IMR-90 (cell line): ENCODE results near the gene CNPPD1. TPM values are rescaled to one million over a fixed set of nuclear protein-coding genes. Genes with fewer than 3 reads are reported as not detected.

Experiments used
- ATAC-seq: fragments of 200-7000 bp; cut with Tn5 transposase; 2 replicates; pipeline ENCODE4 v1.9.1; 2020; ENCODE audit warnings: low read depth, mild to moderate bottlenecking, moderate library complexity
- BruUV-seq: library from RNA; stranded (reverse); fragments of 400-500 nt; replicated peaks from 2 replicates; lab custom pipeline; 2021; lab: Mats Ljungman, UMichigan
- CTCF ChIA-PET: fragments of 300-600 bp; formaldehyde crosslinking; extraction: SDS; loops from one replicate; lab custom pipeline; 2021; ENCODE audit warnings: antibody characterized with exemption; lab: Yijun Ruan, JAX
- POLR2A ChIA-PET: fragments of 300-600 bp; sonication (Branson Sonifier 250); formaldehyde crosslinking; loops from one replicate; lab custom pipeline; 2022; ENCODE audit warnings: antibody characterized with exemption; ENCODE audit not compliant: unreplicated experiment; lab: Charles Lee
- DNase-seq: peaks from one replicate; pipeline ENCODE4 v3.0.0; 2013
- H2AFZ ChIP-seq: replicated peaks from 2 replicates; pipeline ENCODE3; 2013; ENCODE audit warnings: low read length, mild to moderate bottlenecking; ENCODE audit not compliant: poor library complexity
- H2AK5ac ChIP-seq: 2 replicates; pipeline ENCODE4 v1.6.1; 2013; ENCODE audit warnings: low read depth, low read length, inconsistent platforms
- H2AK9ac ChIP-seq: replicated peaks from 2 replicates; pipeline ENCODE3; 2013; ENCODE audit warnings: mild to moderate bottlenecking, low read depth, low read length, moderate library complexity; ENCODE audit not compliant: poor library complexity
- H2BK120ac ChIP-seq: 2 replicates; pipeline ENCODE4 v1.6.1; 2013; ENCODE audit warnings: low read depth, low read length, inconsistent platforms
- H2BK15ac ChIP-seq: 3 replicates; pipeline ENCODE4 v1.6.1; 2013; ENCODE audit warnings: low read depth, low read length, inconsistent platforms
- H2BK20ac ChIP-seq: 2 replicates; pipeline ENCODE4 v1.6.1; 2013; ENCODE audit warnings: low read depth, mild to moderate bottlenecking, inconsistent platforms, low read length, moderate library complexity
- H2BK5ac ChIP-seq: 2 replicates; pipeline ENCODE4 v1.6.1; 2013; ENCODE audit warnings: mild to moderate bottlenecking, low read depth, low read length, inconsistent platforms; ENCODE audit not compliant: poor library complexity, severe bottlenecking
- H3K14ac ChIP-seq: replicated peaks from 2 replicates; pipeline ENCODE4 v1.6.1; 2013; ENCODE audit warnings: low read depth, low read length, inconsistent platforms
- H3K18ac ChIP-seq: 2 replicates; pipeline ENCODE4 v1.6.1; 2013; ENCODE audit warnings: low read depth, low read length, control low read depth
- H3K23ac ChIP-seq: 2 replicates; pipeline ENCODE4 v1.6.1; 2013; ENCODE audit warnings: low read depth, low read length, inconsistent platforms
- H3K27ac ChIP-seq: 2 replicates; pipeline ENCODE4 v1.5.1; 2013; ENCODE audit warnings: mild to moderate bottlenecking, control low read depth, low read length; ENCODE audit not compliant: insufficient read depth
- H3K27me3 ChIP-seq: 2 replicates; pipeline ENCODE4 v1.6.1; 2013; ENCODE audit warnings: low read length; ENCODE audit not compliant: control insufficient read depth, insufficient read depth
- H3K36me3 ChIP-seq: 2 replicates; pipeline ENCODE4 v1.6.1; 2013; ENCODE audit warnings: low read length, mixed read lengths; ENCODE audit not compliant: control insufficient read depth, insufficient read depth
- H3K4ac ChIP-seq: 2 replicates; pipeline ENCODE4 v1.6.1; 2013; ENCODE audit warnings: low read depth, low read length, inconsistent platforms
- H3K4me1 ChIP-seq: 2 replicates; pipeline ENCODE4 v1.6.1; 2013; ENCODE audit warnings: low read length, mixed read lengths; ENCODE audit not compliant: control insufficient read depth, insufficient read depth
- H3K4me2 ChIP-seq: 2 replicates; pipeline ENCODE4 v1.6.1; 2013; ENCODE audit warnings: low read depth, mild to moderate bottlenecking, control low read depth, low read length, moderate library complexity
- H3K4me3 ChIP-seq: 2 replicates; pipeline ENCODE4 v1.5.1; 2013; ENCODE audit warnings: low read depth, mild to moderate bottlenecking, control low read depth, low read length, moderate library complexity; ENCODE audit not compliant: insufficient read depth
- H3K56ac ChIP-seq: 2 replicates; pipeline ENCODE4 v1.6.1; 2013; ENCODE audit warnings: low read length, inconsistent platforms; ENCODE audit not compliant: insufficient read depth; ENCODE audit errors: extremely low read depth
- H3K79me1 ChIP-seq, 2 experiments: 2 replicates each; pipeline ENCODE4 v1.6.1; 2013; ENCODE audit warnings: low read length in 2 of 2, inconsistent platforms in 1 of 2, low read depth in 1 of 2
- H3K9ac ChIP-seq: 2 replicates; pipeline ENCODE4 v1.6.1; 2013; ENCODE audit warnings: low read depth, low read length, control low read depth
- H3K9me1 ChIP-seq: 2 replicates; pipeline ENCODE4 v1.6.1; 2013; ENCODE audit warnings: low read length, inconsistent platforms; ENCODE audit not compliant: insufficient read depth
- H3K9me3 ChIP-seq: 2 replicates; pipeline ENCODE4 v1.6.1; 2013; ENCODE audit warnings: low read length; ENCODE audit not compliant: control insufficient read depth, insufficient read depth
- H4K20me1 ChIP-seq: 2 replicates; pipeline ENCODE4 v1.6.1; 2013; ENCODE audit warnings: low read length, inconsistent platforms; ENCODE audit not compliant: insufficient read depth
- H4K5ac ChIP-seq: 2 replicates; pipeline ENCODE4 v1.6.1; 2013; ENCODE audit warnings: mild to moderate bottlenecking, low read depth, low read length, control low read depth
- H4K8ac ChIP-seq, 2 experiments: 2 replicates each; pipeline ENCODE4 v1.6.1; 2013; ENCODE audit warnings: low read depth in 2 of 2, low read length in 2 of 2, control low read depth in 1 of 2, inconsistent platforms in 1 of 2
- H4K91ac ChIP-seq: 2 replicates; pipeline ENCODE4 v1.6.1; 2013; ENCODE audit warnings: low read depth, low read length, inconsistent platforms; ENCODE audit not compliant: insufficient read depth
- ELK1 ChIP-seq: fragments of 150-350 bp; IDR thresholded peaks from 2 replicates; pipeline ENCODE4 v1.6.1; 2016; ENCODE audit warnings: low read depth, mild to moderate bottlenecking, low read length, moderate library complexity, borderline replicate concordance
- FOS ChIP-seq: fragments of 150-350 bp; IDR thresholded peaks from 2 replicates; pipeline ENCODE4 v1.6.1; 2016; ENCODE audit warnings: low read depth, low read length
- MAZ ChIP-seq: IDR thresholded peaks from 2 replicates; pipeline ENCODE4 v1.6.1; 2012; ENCODE audit warnings: low read depth, mild to moderate bottlenecking, low read length, improper control_type of control experiment, moderate library complexity, borderline replicate concordance
- NFE2L2 ChIP-seq: fragments of 150-350 bp; IDR thresholded peaks from 2 replicates; pipeline ENCODE4 v1.6.1; 2016; ENCODE audit warnings: low read depth, mild to moderate bottlenecking, low read length
- WGBS, 2 experiments: methylation state at CpG; one replicate each; pipeline versions ENCODE4 v1.1.5 to v1.1.7; 2013; ENCODE audit warnings: missing lambda C conversion rate in 2 of 2; ENCODE audit not compliant: insufficient read length in 1 of 2; ENCODE audit errors: extremely low coverage in 2 of 2; 5-methylcytosine and 5-hydroxymethylcytosine counted together
- dilution Hi-C: fragments of 300-500 bp; cut with HindIII; formaldehyde crosslinking; loops from one replicate; pipeline ENCODE4 v1.14.3; 2018; ENCODE audit warnings: low sequenced_read_pairs; ENCODE audit not compliant: unreplicated experiment
- in situ Hi-C: fragments of 300-500 bp; cut with MboI; formaldehyde crosslinking; loops from 3 replicates; pipeline ENCODE4 v1.14.3; 2019; ENCODE audit warnings: low sequenced_read_pairs, inconsistent platforms, mixed read lengths
- intact Hi-C: fragments of 100-400 bp; cut with micrococcal nuclease; formaldehyde crosslinking; loops from 2 replicates; pipeline ENCODE4 v1.10.0; 2022
- polyA plus RNA-seq, 3 experiments: library from polyadenylated mRNA; depleted of rRNA; stranded (reverse); fragments of >200 nt; gene quantifications; 2 replicates each; pipeline ENCODE4 v1.2.3, GENCODE V29; 2012; ENCODE audit warnings: low replicate concordance in 1 of 3
- total RNA-seq: library from RNA; depleted of rRNA; stranded (reverse); fragments of >200 nt; gene quantifications from 2 replicates; pipeline ENCODE4 v1.2.3, GENCODE V29; 2012

The CNPPD1 gene
- total and polyA plus RNA-seq, 2 of the 4 experiments (the other 2 are of a cell fraction), result 11.1 to 29.2 TPM

- H3K36me3 ChIP-seq, result peaks cover 20% of the 10 kb centered on the region
- no peak overlapping the region for H3K27ac ChIP-seq
- H2AK9ac ChIP-seq, result no peak overlapping the region
- in situ Hi-C loops, result loop anchor here (5.0 kb wide), 2 partner anchors 34 to 124 kb away; partner anchors contain the start of gene ZFAND2B
- H3K27me3 ChIP-seq, result no peaks in the 10 kb centered on the region
- no TSS peak for BruUV-seq
- no peak overlapping the region for H3K9ac ChIP-seq
- TF ChIP-seq FOS (no peak), MAZ (no peak), NFE2L2 (no peak), ELK1 (no peak)
- H3K4ac ChIP-seq, result no peak overlapping the region
- DNase-seq (no peak), ATAC-seq (no peak)
- H3K4me1 ChIP-seq, result peaks cover 5% of the 10 kb centered on the region; the same call in 1 of the 2 replicates
- H3K4me3 ChIP-seq, result no peak overlapping the region
- H3K9me3 ChIP-seq, result no peaks in the 10 kb centered on the region
- H3K23ac ChIP-seq, result no peak overlapping the region
- ChIA-PET POLR2A (no interaction called here), CTCF (interaction anchor here (1.5 kb wide), 1 partner anchor 122 kb away, joined by 4 read pairs; no protein-coding TSS in a partner anchor)
- no peak overlapping the region for H2AFZ ChIP-seq
- H3K56ac ChIP-seq, result no peak overlapping the region
- 0 out of 2 replicates have a peak, but pooled peaks cover 4% of the 10 kb centered on the region for H3K9me1 ChIP-seq
- no peak overlapping the region for H3K18ac ChIP-seq
- H3K14ac ChIP-seq, result no peak overlapping the region
- no CpG with 5 or more reads among the region's 6 CpGs for WGBS, 2 experiments
- H2BK20ac ChIP-seq, result no peak overlapping the region
- no peak overlapping the region for H2AK5ac ChIP-seq
- dilution Hi-C loops, result no loop called here
- H4K20me1 ChIP-seq, result peaks cover 7% of the 10 kb centered on the region; the same call in 1 of the 2 replicates
- H3K79me1 ChIP-seq, result peaks cover 3 to 21% of the 10 kb centered on the region in 2 experiments; a peak in 2 of 4 replicates
- no peak overlapping the region for H2BK15ac ChIP-seq
- H3K4me2 ChIP-seq, result no peak overlapping the region
- intact Hi-C loops, result no loop called here
- no peak overlapping the region for H2BK120ac ChIP-seq
- H4K8ac ChIP-seq, result no peak overlapping the region
- no peak overlapping the region for H4K91ac ChIP-seq
- H4K5ac ChIP-seq, result no peak overlapping the region
- no peak overlapping the region for H2BK5ac ChIP-seq
These were observed 3.5 kb downstream of the CNPPD1 start for GRCh38 chr2:219173176-219173575.
